ENCODE measurements around the gene FHAD1.
"Not testable (repeated sequence)": the region's sequence is repeated elsewhere in the genome, so short reads cannot be mapped to it uniquely, and the experiment has no call there.

The FHAD1 gene

GRCh38 chr1:15370781-15371520 is 123.9 kb downstream of the FHAD1 start:
- DNase-seq (ENCODE audit: low spot score), result peak; percentile 36

GRCh38 chr1:15371610-15372545 is 124.9 kb downstream of the FHAD1 start:
- DNase-seq (ENCODE audit: low spot score), result no peak

GRCh38 chr1:15378729-15379128 is 131.7 kb downstream of the FHAD1 start:
- no peak for DNase-seq (ENCODE audit: low spot score)

- DNase-seq (ENCODE audit: low spot score), result not testable (repeated sequence)
Measured at GRCh38 chr1:15379151-15379550, 132.1 kb downstream of the FHAD1 start.

GRCh38 chr1:15380601-15381508 is 133.8 kb downstream of the FHAD1 start:
- DNase-seq (ENCODE audit: low spot score), result no peak

GRCh38 chr1:15381805-15382204 is 134.8 kb downstream of the FHAD1 start:
- DNase-seq (ENCODE audit: low spot score), result no peak

GRCh38 chr1:15382601-15383518 is 135.8 kb downstream of the FHAD1 start:
- DNase-seq (ENCODE audit: low spot score), result no peak

- no peak for DNase-seq (ENCODE audit: low spot score)
Measured at GRCh38 chr1:15383810-15384209, 136.8 kb downstream of the FHAD1 start.

GRCh38 chr1:15384301-15384901 is 137.4 kb downstream of the FHAD1 start:
- DNase-seq (ENCODE audit: low spot score), result peak; percentile 83

- no peak for DNase-seq (ENCODE audit: low spot score)
Measured at GRCh38 chr1:15385420-15385819, 138.4 kb downstream of the FHAD1 start.

GRCh38 chr1:15386164-15386749 is 139.2 kb downstream of the FHAD1 start:
- DNase-seq (ENCODE audit: low spot score), result peak; percentile 71

- DNase-seq (ENCODE audit: low spot score), result no peak
Measured at GRCh38 chr1:15388201-15388880, 141.3 kb downstream of the FHAD1 start.

GRCh38 chr1:15389828-15390227 is 142.8 kb downstream of the FHAD1 start:
- DNase-seq (ENCODE audit: low spot score), result not testable (repeated sequence)

- no peak for DNase-seq (ENCODE audit: low spot score)
Measured at GRCh38 chr1:15390667-15391066, 143.6 kb downstream of the FHAD1 start.

GRCh38 chr1:15391366-15391765 is 144.3 kb downstream of the FHAD1 start:
- no peak for DNase-seq (ENCODE audit: low spot score)

- DNase-seq (ENCODE audit: low spot score), result no peak
Measured at GRCh38 chr1:15393475-15394257, 146.6 kb downstream of the FHAD1 start.

GRCh38 chr1:15394258-15394690 is 147.3 kb downstream of the FHAD1 start:
- no peak for DNase-seq (ENCODE audit: low spot score)

GRCh38 chr1:15397236-15397635 is 150.2 kb downstream of the FHAD1 start:
- DNase-seq (ENCODE audit: low spot score), result no peak

GRCh38 chr1:15399710-15400109 is 152.7 kb downstream of the FHAD1 start:
- no peak for DNase-seq (ENCODE audit: low spot score)
